MM.1S (cell line): ENCODE data around the gene BHMT2.

Experiments used
- EZH2 ChIP-seq: fragments of 300-600 bp; sonication (generic); optimal IDR thresholded peaks from 2 replicates; pipeline ENCODE3; 2017; ENCODE audit warnings: low read depth, mild to moderate bottlenecking, antibody characterized with exemption, low read length, mixed read lengths
- TF ChIP-seq, protein P1 (sequence below): fragments of 300-600 bp; sonication (generic); IDR thresholded peaks from 2 replicates; pipeline ENCODE4 v1.5.1; 2016; ENCODE audit warnings: antibody characterized with exemption, low read length, mixed read lengths

DNA sequence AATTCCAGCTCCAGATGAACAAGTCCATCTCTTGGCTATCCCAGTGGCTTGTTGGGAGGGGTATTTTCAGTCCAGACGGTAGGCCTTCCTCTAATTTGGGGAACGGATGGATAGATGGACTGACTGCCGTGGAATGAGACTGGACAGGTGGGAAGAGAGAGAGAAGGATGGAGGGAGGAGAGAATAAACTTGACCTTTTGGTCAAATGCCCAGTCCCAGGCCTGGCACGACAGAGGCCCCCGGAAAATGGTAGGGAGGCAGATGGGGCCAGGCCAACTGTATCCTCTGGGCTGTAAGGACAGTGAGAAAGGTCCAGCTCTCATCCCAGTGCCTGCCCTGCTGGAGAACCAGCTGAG is 43.1 kb downstream of the BHMT2 start:
- TF ChIP-seq, protein P1, sequence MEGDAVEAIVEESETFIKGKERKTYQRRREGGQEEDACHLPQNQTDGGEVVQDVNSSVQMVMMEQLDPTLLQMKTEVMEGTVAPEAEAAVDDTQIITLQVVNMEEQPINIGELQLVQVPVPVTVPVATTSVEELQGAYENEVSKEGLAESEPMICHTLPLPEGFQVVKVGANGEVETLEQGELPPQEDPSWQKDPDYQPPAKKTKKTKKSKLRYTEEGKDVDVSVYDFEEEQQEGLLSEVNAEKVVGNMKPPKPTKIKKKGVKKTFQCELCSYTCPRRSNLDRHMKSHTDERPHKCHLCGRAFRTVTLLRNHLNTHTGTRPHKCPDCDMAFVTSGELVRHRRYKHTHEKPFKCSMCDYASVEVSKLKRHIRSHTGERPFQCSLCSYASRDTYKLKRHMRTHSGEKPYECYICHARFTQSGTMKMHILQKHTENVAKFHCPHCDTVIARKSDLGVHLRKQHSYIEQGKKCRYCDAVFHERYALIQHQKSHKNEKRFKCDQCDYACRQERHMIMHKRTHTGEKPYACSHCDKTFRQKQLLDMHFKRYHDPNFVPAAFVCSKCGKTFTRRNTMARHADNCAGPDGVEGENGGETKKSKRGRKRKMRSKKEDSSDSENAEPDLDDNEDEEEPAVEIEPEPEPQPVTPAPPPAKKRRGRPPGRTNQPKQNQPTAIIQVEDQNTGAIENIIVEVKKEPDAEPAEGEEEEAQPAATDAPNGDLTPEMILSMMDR, result no peak
- no peak for TF ChIP-seq EZH2
